Stomach (tissue), 9 donors: ENCODE measurements around the gene GFY. TPM values are rescaled to one million over a fixed set of nuclear protein-coding genes. Genes with fewer than 3 reads are reported as not detected.

ENCODE experiments used
- DNase-seq, 2 donors: peaks; one replicate each; pipeline versions ENCODE4 v3.0.0 to v3.0.0-alpha.2; 2013 to 2019
- H3K27ac ChIP-seq, 5 donors: fragments of 200-600 bp in 4 of 5; sonication (generic) in 4 of 5; one replicate each; pipeline ENCODE4 v1.5.1; 2013 to 2019; ENCODE audit warnings: mild to moderate bottlenecking in 1 of 5, moderate library complexity in 1 of 5
- H3K27me3 ChIP-seq, 3 donors: fragments of 200-600 bp; sonication (generic); one replicate each; pipeline ENCODE4 v1.5.1; 2017 to 2019; ENCODE audit warnings: mixed run types in 1 of 3
- H3K36me3 ChIP-seq, 4 donors: fragments of 200-600 bp; sonication (generic); 1 replicate in 3 of 4; 2 replicates in 1 of 4; pipeline ENCODE4 v1.5.1; 2016 to 2019
- H3K4me1 ChIP-seq, 4 donors: fragments of 200-600 bp; sonication (generic); one replicate each; pipeline ENCODE4 v1.5.1; 2016 to 2019
- H3K4me3 ChIP-seq, 4 donors: fragments of 200-600 bp; sonication (generic) in 3 of 4; one replicate each; pipeline ENCODE4 v1.5.1; 2016 to 2019; ENCODE audit warnings: mild to moderate bottlenecking in 1 of 4
- H3K9me3 ChIP-seq, 4 donors: fragments of 200-600 bp; sonication (generic); one replicate each; pipeline ENCODE4 v1.5.1; 2016 to 2019
- CTCF ChIP-seq, 7 experiments: fragments of 450-650 bp in 4 of 7; fragments of 200-600 bp in 3 of 7; sonication (generic) in 3 of 7; IDR thresholded peaks; one replicate each; pipeline ENCODE4 v1.5.1; 2016 to 2019; ENCODE audit warnings: antibody characterized with exemption in 7 of 7, control low read depth in 2 of 7, mild to moderate bottlenecking in 1 of 7
- EP300 ChIP-seq: sonication (generic); formaldehyde crosslinking; IDR thresholded peaks from one replicate; pipeline ENCODE4 v1.6.1; 2017; ENCODE audit warnings: antibody characterized with exemption
- POLR2A ChIP-seq, 4 donors: fragments of 450-650 bp; IDR thresholded peaks; one replicate each; pipeline ENCODE4 v1.6.1; 2016; ENCODE audit warnings: antibody characterized with exemption in 4 of 4, control low read depth in 2 of 4, mild to moderate bottlenecking in 1 of 4, moderate library complexity in 1 of 4
- POLR2AphosphoS5 ChIP-seq, 3 donors: sonication (generic); formaldehyde crosslinking; IDR thresholded peaks; one replicate each; pipeline ENCODE4 v1.6.1; 2016; ENCODE audit warnings: antibody characterized with exemption in 3 of 3
- WGBS, 5 donors: extraction: QIAGEN DNeasy Blood & Tissue Kit in 3 of 5; methylation state at CpG; one replicate each; pipeline versions ENCODE4 v1.1.5 to v1.1.7; 2013 to 2018; 5-methylcytosine and 5-hydroxymethylcytosine counted together
- intact Hi-C: fragments of 100-400 bp; cut with DNase I; formaldehyde crosslinking; loops from one replicate; pipeline ENCODE4 v1.15.1; 2023; ENCODE audit warnings: low total_unique reads
- polyA plus RNA-seq, 3 donors: library from polyadenylated mRNA; stranded (reverse); fragments of 200-250 nt; gene quantifications; one replicate each; pipeline ENCODE4 v1.2.3, GENCODE V29; 2013
- total RNA-seq, 5 donors: library from RNA; depleted of rRNA; stranded (reverse); fragments of >200 nt; gene quantifications; one replicate each; pipeline versions ENCODE4 v1.1.0 to v1.2.3, GENCODE V29; 2014 to 2016
- donor health status: healthy with polysubstance abuse.
- donor health status: Bipolar disorder and iron deficiency.
- donor health status: healthy.

GFY gene
- total and polyA plus RNA-seq, 8 donors = not detected

DNA sequence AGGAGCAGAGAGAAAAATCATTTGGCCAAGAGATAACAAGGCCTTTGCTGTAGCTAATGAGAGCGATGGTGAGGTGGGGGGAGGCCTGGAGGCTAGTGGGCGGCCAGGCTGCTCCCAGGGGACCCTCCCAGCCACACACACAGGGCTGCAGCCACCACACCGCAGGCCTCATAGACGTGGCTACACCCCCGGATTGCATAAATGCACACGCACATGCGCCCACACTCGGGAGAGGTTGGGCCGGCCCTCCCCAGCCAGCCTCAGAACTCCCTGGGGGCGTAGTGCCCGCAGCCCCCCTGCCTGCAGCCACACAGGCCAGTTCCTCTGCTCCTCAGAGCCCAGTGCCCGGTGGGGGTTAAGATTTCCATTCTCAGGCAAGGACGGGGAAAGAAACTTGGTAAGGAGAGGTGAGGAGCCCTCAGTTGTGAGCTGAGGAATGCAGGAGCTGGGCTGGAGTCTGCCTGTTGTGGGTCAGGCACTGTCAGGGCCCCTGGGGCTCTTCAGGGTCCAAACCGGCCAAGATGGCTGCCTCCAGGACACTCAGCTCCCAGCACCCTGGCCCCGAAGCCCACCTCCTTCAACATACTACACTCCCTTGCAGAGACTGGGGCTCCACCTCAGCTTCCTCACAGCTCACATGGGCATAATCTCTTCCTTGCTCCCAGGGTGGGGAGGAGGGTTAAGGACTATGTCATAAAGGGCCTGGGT is 9.9 kb upstream of the GFY start:
- H3K27ac ChIP-seq = no peak overlapping the region
- H3K4me3 ChIP-seq = no peak overlapping the region
- H3K4me1 ChIP-seq = no peaks in the 10 kb centered on the region
- TF ChIP-seq POLR2AphosphoS5 (IDR thresholded peaks at IDR 0.05) (no peak), POLR2A (IDR thresholded peaks at IDR 0.05) (no peak), EP300 (no peak), CTCF (IDR thresholded peaks at IDR 0.05) (no peak)
- DNase-seq = no peak
- no peaks in the 10 kb centered on the region for H3K9me3 ChIP-seq
- WGBS, 5 donors = 57 to 73% (median 62%) methylated on average over 10 to 15 of the region's 15 CpGs
- H3K27me3 ChIP-seq = peaks cover 4 to 76% (median 25%) of the 10 kb centered on the region in 3 donors
- no peaks in the 10 kb centered on the region for H3K36me3 ChIP-seq
- intact Hi-C loops = no loop called here

DNA sequence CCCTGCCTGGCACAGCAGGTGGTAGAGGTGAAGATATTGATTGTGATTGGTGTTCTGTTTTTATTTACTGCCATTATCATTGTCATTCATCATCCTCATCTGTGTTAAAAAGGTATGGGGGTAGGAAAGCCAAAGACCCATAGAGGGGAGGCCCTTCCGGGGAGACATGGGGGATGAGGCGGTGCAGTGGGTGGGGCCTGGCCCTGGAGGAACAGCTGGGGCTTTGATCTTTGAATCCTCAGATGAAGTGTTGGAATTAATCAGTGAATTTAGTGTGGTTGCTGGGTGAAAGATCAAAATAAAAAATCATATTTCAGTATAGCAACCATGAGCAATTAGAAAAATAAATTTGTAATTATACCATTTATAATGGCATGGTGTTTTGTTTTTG is 9.4 kb upstream of the GFY start:
- WGBS, 5 donors = 74 to 91% (median 84%) methylated on average over 2 of the region's 2 CpGs
- H3K4me1 ChIP-seq = peaks cover 0 to 3% (median 1%) of the 10 kb centered on the region in 4 donors
- no peak overlapping the region for H3K4me3 ChIP-seq
- no peaks in the 10 kb centered on the region for H3K9me3 ChIP-seq
- no peak for TF ChIP-seq POLR2AphosphoS5 (IDR thresholded peaks at IDR 0.05)
- TF ChIP-seq EP300 = no peak
- TF ChIP-seq POLR2A (IDR thresholded peaks at IDR 0.05) = no peak
- no peak for TF ChIP-seq CTCF (IDR thresholded peaks at IDR 0.05)
- H3K36me3 ChIP-seq = no peaks in the 10 kb centered on the region
- H3K27ac ChIP-seq = no peak overlapping the region
- intact Hi-C loops = no loop called here
- peaks cover 4 to 81% (median 31%) of the 10 kb centered on the region in 3 donors for H3K27me3 ChIP-seq
- no peak for DNase-seq

DNA sequence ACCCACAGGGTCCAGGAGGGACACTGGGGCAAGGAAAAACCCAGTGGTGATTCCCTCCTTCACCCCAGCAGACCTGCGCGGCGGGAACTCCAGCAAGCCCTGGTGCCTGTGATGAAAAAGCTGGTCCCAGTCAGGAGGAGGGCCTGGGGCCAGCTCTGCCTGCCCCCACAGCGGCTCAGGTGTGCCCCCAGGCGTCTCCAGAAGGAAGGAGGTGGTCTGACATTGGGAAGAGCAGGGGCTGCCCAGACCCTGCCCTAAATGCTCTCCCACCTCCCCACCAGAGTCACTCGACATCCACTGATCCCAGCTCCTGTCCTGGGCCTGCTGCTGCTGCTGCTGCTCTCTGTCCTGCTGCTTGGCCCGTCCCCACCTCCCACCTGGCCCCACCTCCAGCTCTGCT is 8.1 kb upstream of the GFY start:
- no peak for TF ChIP-seq POLR2A (IDR thresholded peaks at IDR 0.05)
- TF ChIP-seq POLR2AphosphoS5 (IDR thresholded peaks at IDR 0.05) = no peak
- TF ChIP-seq EP300 = no peak
- no peak for TF ChIP-seq CTCF (IDR thresholded peaks at IDR 0.05)
- peaks cover 5 to 91% (median 44%) of the 10 kb centered on the region in 3 donors for H3K27me3 ChIP-seq
- intact Hi-C loops = no loop called here

GRCh38 chr19:49418511-49418910 is 6.7 kb upstream of the GFY start:
- 78 to 92% (median 79%) methylated on average over 5 of the region's 5 CpGs for WGBS, 5 donors
- H3K36me3 ChIP-seq = no peaks in the 10 kb centered on the region
- no peak overlapping the region for H3K4me3 ChIP-seq
- peaks cover 18 to 97% (median 58%) of the 10 kb centered on the region in 3 donors for H3K27me3 ChIP-seq
- H3K4me1 ChIP-seq = peaks cover 19 to 27% (median 23%) of the 10 kb centered on the region in 4 donors
- intact Hi-C loops = no loop called here
- no peak for TF ChIP-seq POLR2A (IDR thresholded peaks at IDR 0.05)
- no peak for TF ChIP-seq CTCF (IDR thresholded peaks at IDR 0.05)
- no peak for TF ChIP-seq EP300
- TF ChIP-seq POLR2AphosphoS5 (IDR thresholded peaks at IDR 0.05) = no peak
- no peaks in the 10 kb centered on the region for H3K9me3 ChIP-seq
- no peak for DNase-seq
- no peak overlapping the region for H3K27ac ChIP-seq

More for the DNA sequence above, 8.1 kb upstream of the GFY start:
- DNase-seq = no peak
- 31 to 51% (median 37%) methylated on average over 6 to 7 of the region's 7 CpGs for WGBS, 5 donors
- no peaks in the 10 kb centered on the region for H3K36me3 ChIP-seq
- H3K9me3 ChIP-seq = no peaks in the 10 kb centered on the region
- peaks cover 7 to 13% (median 9%) of the 10 kb centered on the region in 4 donors for H3K4me1 ChIP-seq
- no peak overlapping the region for H3K27ac ChIP-seq
- H3K4me3 ChIP-seq = no peak overlapping the region
